Measurements from ENCODE around the gene PIAS1.
A peak's percentile ranks its signal among the peaks of the same experiment; 100 is the strongest.
"Not testable (repeated sequence)": the region's sequence is repeated elsewhere in the genome, so short reads cannot be mapped to it uniquely, and the experiment has no call there.

PIAS1 gene

DNA sequence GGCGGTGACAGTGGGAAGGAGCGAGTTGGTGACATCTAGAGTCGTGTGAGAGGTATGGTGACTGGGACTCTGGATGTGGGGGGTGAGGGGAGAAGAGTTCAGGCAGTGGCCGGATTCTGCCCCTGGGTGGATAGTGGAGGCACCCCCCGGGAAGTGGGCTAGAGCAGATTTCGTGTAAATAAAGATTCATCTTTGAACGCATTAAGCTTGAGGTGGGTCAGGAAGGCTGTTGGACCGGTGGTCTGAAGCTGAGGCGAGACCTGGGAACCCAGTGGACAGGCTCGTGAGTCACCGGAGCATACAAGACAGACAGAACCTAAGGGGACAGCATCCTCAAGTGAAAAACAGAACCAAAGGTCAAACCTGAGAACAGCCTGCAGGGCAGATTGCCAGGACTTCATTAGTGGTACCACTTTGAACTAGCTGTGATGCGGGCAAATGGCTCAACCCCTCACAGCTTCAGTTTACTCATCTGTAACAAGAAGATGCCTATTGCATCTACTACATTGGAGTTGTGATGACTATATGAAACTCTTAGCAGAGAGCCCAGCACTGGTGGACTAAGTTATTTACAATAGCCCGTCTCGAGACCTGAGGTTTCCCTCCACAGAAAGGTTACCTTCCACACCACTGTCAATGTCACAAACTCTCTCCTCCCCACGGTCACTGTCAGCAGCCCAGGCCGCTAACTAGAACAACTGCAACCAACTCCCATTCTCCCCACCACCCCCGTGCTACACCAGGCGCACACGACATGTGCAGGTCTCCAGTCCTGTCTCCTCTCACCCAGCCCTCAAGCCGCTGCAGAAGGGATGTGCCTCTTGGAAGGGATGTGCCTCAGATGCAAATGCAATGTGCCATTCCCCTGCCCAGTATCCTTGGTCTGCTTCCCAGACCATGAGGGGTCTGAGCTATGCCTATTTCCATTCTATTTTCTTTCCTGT, 176.3 kb downstream of the PIAS1 start:
- DNase-seq (ENCODE audit: low read depth): no peak
- TF ChIP-seq, protein P1, sequence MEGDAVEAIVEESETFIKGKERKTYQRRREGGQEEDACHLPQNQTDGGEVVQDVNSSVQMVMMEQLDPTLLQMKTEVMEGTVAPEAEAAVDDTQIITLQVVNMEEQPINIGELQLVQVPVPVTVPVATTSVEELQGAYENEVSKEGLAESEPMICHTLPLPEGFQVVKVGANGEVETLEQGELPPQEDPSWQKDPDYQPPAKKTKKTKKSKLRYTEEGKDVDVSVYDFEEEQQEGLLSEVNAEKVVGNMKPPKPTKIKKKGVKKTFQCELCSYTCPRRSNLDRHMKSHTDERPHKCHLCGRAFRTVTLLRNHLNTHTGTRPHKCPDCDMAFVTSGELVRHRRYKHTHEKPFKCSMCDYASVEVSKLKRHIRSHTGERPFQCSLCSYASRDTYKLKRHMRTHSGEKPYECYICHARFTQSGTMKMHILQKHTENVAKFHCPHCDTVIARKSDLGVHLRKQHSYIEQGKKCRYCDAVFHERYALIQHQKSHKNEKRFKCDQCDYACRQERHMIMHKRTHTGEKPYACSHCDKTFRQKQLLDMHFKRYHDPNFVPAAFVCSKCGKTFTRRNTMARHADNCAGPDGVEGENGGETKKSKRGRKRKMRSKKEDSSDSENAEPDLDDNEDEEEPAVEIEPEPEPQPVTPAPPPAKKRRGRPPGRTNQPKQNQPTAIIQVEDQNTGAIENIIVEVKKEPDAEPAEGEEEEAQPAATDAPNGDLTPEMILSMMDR (IDR thresholded peaks at IDR 0.05; ENCODE audit: low read depth, low read length, missing control alignments): no peak

DNA sequence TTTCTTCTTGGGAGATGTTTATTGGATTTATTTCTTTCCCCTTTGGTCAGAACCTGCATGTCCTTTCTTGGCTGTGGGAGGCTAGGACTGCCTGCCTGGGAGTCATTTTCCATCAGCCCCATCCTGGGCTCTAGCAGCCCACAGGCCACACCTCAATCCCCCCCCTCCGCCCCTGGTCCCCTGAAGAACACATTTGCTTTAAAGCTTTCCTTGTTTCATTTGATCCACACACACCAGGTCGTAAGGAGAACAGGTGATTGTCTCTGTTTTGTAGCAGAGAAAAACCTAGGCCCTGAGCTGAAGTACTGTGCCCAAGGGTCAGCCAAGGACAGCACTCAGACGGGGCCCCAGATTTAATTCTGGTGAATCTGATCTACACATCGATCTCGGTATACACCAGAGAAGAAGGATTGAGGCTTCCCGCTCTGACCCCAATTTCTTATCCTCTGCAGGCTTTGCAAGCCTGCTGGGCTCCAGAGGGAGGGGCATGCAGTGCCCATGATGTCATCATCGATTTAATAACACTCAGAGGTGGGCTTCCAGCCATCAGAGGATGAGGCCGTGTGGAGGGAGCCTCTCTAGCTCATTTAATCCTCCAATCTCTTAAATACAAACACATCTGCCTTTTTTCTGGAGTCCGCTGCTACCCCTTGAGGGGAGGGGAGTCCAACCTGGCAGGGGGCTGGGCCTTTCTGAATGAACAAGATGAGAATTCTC, 177.1 kb downstream of the PIAS1 start:
- H3K4me3 ChIP-seq (ENCODE audit: low read depth, low read length): no peak overlapping the region
- no peak for DNase-seq (ENCODE audit: low read depth)
- TF ChIP-seq, protein P1 (IDR thresholded peaks at IDR 0.05; ENCODE audit: low read depth, low read length, missing control alignments): no peak

More for the DNA sequence above, 176.3 kb downstream of the PIAS1 start:
- peak overlapping the region; percentile 85 for H3K4me3 ChIP-seq (ENCODE audit: low read depth, low read length)

DNA sequence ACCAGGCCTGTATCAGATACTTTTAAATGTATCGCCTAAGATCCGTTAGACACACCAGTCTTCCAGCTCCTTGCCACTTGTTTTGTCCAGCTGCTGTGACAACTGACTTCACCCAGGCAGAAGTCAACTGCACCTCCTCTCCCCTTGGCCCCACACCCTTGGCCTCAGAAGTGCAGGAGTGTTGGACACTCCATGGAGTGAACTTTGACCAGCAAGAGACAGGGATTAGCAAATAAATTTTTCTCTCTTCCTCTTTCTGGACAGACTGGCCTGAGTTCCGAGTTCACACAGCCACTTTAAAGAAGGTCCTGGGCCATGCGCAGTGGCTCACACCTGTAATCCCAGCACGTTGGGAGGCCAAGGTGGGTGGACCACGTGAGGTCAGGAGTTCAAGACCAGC, 178.3 kb downstream of the PIAS1 start:
- TF ChIP-seq, protein P1 (IDR thresholded peaks at IDR 0.05; ENCODE audit: low read depth, low read length, missing control alignments): no peak
- H3K4me3 ChIP-seq (ENCODE audit: low read depth, low read length): no peak overlapping the region
- DNase-seq (ENCODE audit: low read depth): no peak

DNA sequence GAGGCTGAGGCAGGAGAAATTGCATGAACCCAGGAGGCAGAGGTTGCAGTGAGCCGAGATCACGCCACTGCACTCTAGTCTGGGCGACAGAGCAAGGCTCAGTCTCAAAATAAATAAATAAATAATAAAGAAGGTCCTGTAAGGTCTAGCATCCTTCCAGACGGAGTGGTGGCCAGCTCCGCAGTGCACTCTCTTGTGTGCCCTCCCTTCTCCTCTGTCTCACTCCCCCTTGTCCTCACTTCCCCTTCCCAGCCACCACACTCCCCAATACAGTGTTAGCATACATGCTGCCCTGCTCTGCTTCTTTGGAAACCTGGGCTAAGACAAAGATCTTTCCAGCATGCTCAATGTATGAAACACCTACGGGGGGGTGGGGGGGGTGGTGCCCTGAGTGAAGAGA, 178.8 kb downstream of the PIAS1 start:
- TF ChIP-seq, protein P1 (IDR thresholded peaks at IDR 0.05; ENCODE audit: low read depth, low read length, missing control alignments): no peak
- DNase-seq (ENCODE audit: low read depth): no peak

DNA sequence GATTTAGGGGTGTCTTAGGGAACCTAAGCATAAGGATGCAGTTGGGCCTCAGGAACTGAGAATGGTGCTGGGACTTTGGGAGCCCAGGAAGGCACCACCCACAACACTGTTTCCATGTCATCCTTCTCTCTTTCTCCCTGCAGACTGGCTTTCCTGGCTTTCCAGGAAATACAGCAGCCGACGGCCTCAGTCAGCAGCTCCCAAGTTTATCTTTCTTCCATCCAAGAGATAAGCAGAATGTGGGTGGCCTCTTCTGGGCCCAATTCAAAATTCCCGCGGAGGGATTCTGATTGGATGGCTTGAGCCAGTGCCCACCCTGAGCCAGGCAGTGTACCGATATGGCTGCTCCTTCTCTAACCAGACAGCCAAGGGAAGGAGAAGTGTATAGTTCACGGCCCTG, 179.9 kb downstream of the PIAS1 start:
- TF ChIP-seq, protein P1 (IDR thresholded peaks at IDR 0.05; ENCODE audit: low read depth, low read length, missing control alignments): no peak
- DNase-seq (ENCODE audit: low read depth): no peak
- no peak overlapping the region for H3K4me3 ChIP-seq (ENCODE audit: low read depth, low read length)

More for the DNA sequence above, 178.8 kb downstream of the PIAS1 start:
- H3K4me3 ChIP-seq (ENCODE audit: low read depth, low read length): no peak overlapping the region

DNA sequence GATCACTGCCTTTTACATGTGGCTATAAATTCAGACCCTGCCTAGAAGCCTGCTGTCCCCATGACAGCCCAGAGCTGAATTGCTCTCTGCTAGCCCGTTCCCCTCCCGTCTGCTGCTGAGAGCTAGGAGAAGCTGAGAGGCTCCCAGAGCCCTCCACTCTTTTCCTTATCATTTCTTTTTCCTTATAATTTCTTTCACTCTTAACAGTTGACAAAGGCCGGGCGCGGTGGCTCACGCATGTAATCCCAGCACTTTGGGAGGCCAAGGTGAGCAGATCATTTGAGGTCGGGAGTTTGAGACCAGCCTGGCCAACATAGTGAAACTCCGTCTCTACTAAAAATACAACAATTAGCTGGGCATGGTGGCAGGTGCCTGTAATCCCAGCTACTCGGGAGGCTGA, 180.4 kb downstream of the PIAS1 start:
- not testable (repeated sequence) for DNase-seq (ENCODE audit: low read depth); H3K4me3 ChIP-seq (ENCODE audit: low read depth, low read length)

DNA sequence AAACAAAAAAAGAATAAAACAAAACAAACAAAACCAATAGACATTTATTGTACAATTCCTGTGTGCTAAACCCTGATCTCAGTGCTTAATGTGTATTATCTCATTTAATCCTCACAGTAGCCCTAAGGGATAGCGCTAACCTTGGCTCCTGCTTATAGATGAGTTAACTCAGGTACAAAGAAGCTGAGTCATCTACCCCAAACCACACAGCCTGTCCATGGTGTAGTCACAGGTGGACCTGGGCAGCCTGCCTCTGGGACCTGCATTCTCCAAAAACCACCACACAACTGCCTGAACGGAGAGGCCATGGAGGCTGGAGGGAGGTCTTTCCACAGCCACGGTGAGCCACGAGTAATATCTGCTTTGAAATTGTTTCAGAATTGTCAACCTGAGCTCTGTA, 180.9 kb downstream of the PIAS1 start:
- no peak for DNase-seq (ENCODE audit: low read depth)
- TF ChIP-seq, protein P1 (IDR thresholded peaks at IDR 0.05; ENCODE audit: low read depth, low read length, missing control alignments): no peak
- H3K4me3 ChIP-seq (ENCODE audit: low read depth, low read length): no peak overlapping the region
